GM23338 (cell line): ENCODE data around the gene MRLN. TPM values are rescaled to one million over a fixed set of nuclear protein-coding genes. Genes with fewer than 3 reads are reported as not detected.

Experiments
- polyA plus RNA-seq: library from polyadenylated mRNA; unstranded; fragments of >200 nt; fragmentation: Nextera tagmentation; extraction: Ambion mirVana; gene quantifications from 2 replicates; pipeline ENCODE4 v1.2.1, GENCODE V29; 2016
- total RNA-seq: library from RNA; depleted of rRNA; stranded (reverse); fragments of >200 nt; shearing (Covaris generic); gene quantifications from 2 replicates; pipeline ENCODE4 v1.2.3, GENCODE V29; 2014; rRNA removed

The MRLN gene
- total and polyA plus RNA-seq, 2 experiments from 2014 or later: not detected

Other genes with a start within 250 kb of the MRLN start
- gene SLC16A9, start 43.6 kb downstream of the MRLN start, total RNA-seq: 11.4 and 16.0 TPM in 2 replicates
- 6.0 and 6.5 TPM in 2 replicates for gene SLC16A9, start 43.6 kb downstream of the MRLN start, polyA plus RNA-seq
- gene CCDC6, start 153.1 kb upstream of the MRLN start, total RNA-seq: 66.9 and 69.4 TPM in 2 replicates
- 32.1 and 32.5 TPM in 2 replicates for gene CCDC6, start 153.1 kb upstream of the MRLN start, polyA plus RNA-seq